Panc1 (cell line): ENCODE results near the gene SMIM22. TPM values are rescaled to one million over a fixed set of nuclear protein-coding genes. Genes with fewer than 3 reads are reported as not detected.

Experiments
- ATAC-seq: fragments of 200-7000 bp; cut with Tn5 transposase; 2 replicates; pipeline ENCODE4 v1.9.1; 2020; ENCODE audit warnings: mild to moderate bottlenecking, moderate library complexity
- BruUV-seq: library from RNA; stranded (reverse); fragments of 400-500 nt; replicated peaks from 2 replicates; lab custom pipeline; 2021; lab: Mats Ljungman, UMichigan
- CTCF ChIA-PET: fragments of 300-600 bp; sonication (Branson Sonifier 250); formaldehyde crosslinking; loops from one replicate; lab custom pipeline; 2022; ENCODE audit warnings: antibody characterized with exemption; lab: Charles Lee
- POLR2A ChIA-PET: fragments of 300-600 bp; sonication (Branson Sonifier 250); formaldehyde crosslinking; loops from one replicate; lab custom pipeline; 2022; ENCODE audit warnings: antibody characterized with exemption; lab: Charles Lee
- DNase-seq: peaks from one replicate; pipeline ENCODE4 v3.0.0-alpha.2; 2010; ENCODE audit warnings: low read depth, low spot score
- H3K27ac ChIP-seq: 2 replicates; pipeline ENCODE4 v1.5.1; 2011; ENCODE audit warnings: mild to moderate bottlenecking, low read length, inconsistent platforms
- H3K27me3 ChIP-seq: fragments of 200-500 bp; sonication (Bioruptor generic); 2 replicates; pipeline ENCODE4 v1.6.0; 2014; ENCODE audit warnings: low read length, inconsistent platforms; ENCODE audit not compliant: control insufficient read depth, insufficient read depth
- H3K36me3 ChIP-seq: fragments of 200-500 bp; sonication (Bioruptor generic); 2 replicates; pipeline ENCODE4 v1.5.1; 2014; ENCODE audit warnings: inconsistent platforms, mild to moderate bottlenecking, low read length, moderate library complexity; ENCODE audit not compliant: control insufficient read depth, insufficient read depth
- H3K4me1 ChIP-seq: 2 replicates; pipeline ENCODE4 v1.5.1; 2011; ENCODE audit warnings: inconsistent platforms, mild to moderate bottlenecking, low read length, moderate library complexity; ENCODE audit not compliant: control insufficient read depth, insufficient read depth
- H3K4me3 ChIP-seq, 2 experiments: 2 replicates each; pipeline ENCODE4 v1.5.1; 2011 to 2012; ENCODE audit warnings: low read depth in 2 of 2, low read length in 2 of 2, mild to moderate bottlenecking in 2 of 2, inconsistent platforms in 1 of 2, moderate library complexity in 1 of 2
- H3K9me3 ChIP-seq: fragments of 200-500 bp; sonication (Bioruptor generic); 2 replicates; pipeline ENCODE4 v1.5.1; 2014; ENCODE audit warnings: low read depth, mild to moderate bottlenecking, inconsistent platforms, low read length, moderate library complexity; ENCODE audit not compliant: control insufficient read depth, insufficient read depth
- CTCF ChIP-seq: fragments of 450-650 bp; IDR thresholded peaks from 2 replicates; pipeline ENCODE4 v1.5.1; 2017; ENCODE audit warnings: mild to moderate bottlenecking
- POLR2AphosphoS5 ChIP-seq: IDR thresholded peaks from 2 replicates; pipeline ENCODE4 v1.6.1; 2012; ENCODE audit warnings: mild to moderate bottlenecking, low read depth, low read length, moderate library complexity
- REST ChIP-seq, 2 experiments: IDR thresholded peaks; 2 replicates each; pipeline ENCODE4 v1.6.1; 2011 to 2012; ENCODE audit warnings: low read depth in 2 of 2, control low read depth in 1 of 2, low read length in 1 of 2, mild to moderate bottlenecking in 1 of 2, moderate library complexity in 1 of 2; ENCODE audit not compliant: insufficient read depth in 1 of 2
- SIN3A ChIP-seq: IDR thresholded peaks from 2 replicates; pipeline ENCODE4 v1.6.1; 2012; ENCODE audit warnings: low read depth, mild to moderate bottlenecking, low read length, moderate library complexity, borderline replicate concordance; ENCODE audit not compliant: insufficient read depth
- TCF7L2 ChIP-seq: IDR thresholded peaks from 2 replicates; pipeline ENCODE4 v1.6.1; 2011; ENCODE audit warnings: mild to moderate bottlenecking, low read depth, low read length, inconsistent platforms
- in situ Hi-C: cut with HindIII; loops from 2 replicates; pipeline ENCODE4 v1.10.0; 2016; ENCODE audit warnings: low sequenced_read_pairs, low pct_unique_long_range_greater_than_20kb
- intact Hi-C: fragments of 100-400 bp; cut with micrococcal nuclease; formaldehyde crosslinking; loops from one replicate; pipeline ENCODE4 v1.10.0; 2022; ENCODE audit not compliant: unreplicated experiment
- total RNA-seq: library from RNA; stranded (reverse); gene quantifications from one replicate; pipeline ENCODE4 v1.2.1, GENCODE V29; 2021; ENCODE audit not compliant: unreplicated experiment

Gene SMIM22
- total RNA-seq, 1 experiment from 2014 or later = not detected

GRCh38 chr16:4840984-4841383 lies 45.8 kb downstream of the SMIM22 start:
- intact Hi-C loops = loop anchor here (10.0 kb wide), 1 partner anchor 114 kb away; the partner anchor contains the start of gene SEC14L5
- Histone ChIP-seq H3K27me3 (no peaks in the 10 kb centered on the region), H3K4me3 (no peak overlapping the region), H3K9me3 (no peaks in the 10 kb centered on the region), H3K27ac (no peak overlapping the region), H3K36me3 (peaks cover 41% of the 10 kb centered on the region), H3K4me1 (peaks cover 11% of the 10 kb centered on the region)
- POLR2A ChIA-PET = no interaction called here
- no TSS peak for BruUV-seq
- in situ Hi-C loops = no loop called here
- CTCF ChIA-PET = no interaction called here
- TF ChIP-seq TCF7L2 (no peak), POLR2AphosphoS5 (no peak), SIN3A (no peak), REST (IDR thresholded peaks at IDR 0.05; ENCODE audit: insufficient read depth in 1 of 2, low read depth in 2 of 2, low read length in 1 of 2) (no peak), CTCF (no peak)
- no peak for DNase-seq
- no peak for ATAC-seq

Other genes starting within 250 kb of the SMIM22 start
- gene C16orf96, start 239.0 kb upstream of the SMIM22 start, total RNA-seq = 0.15 TPM
- 29.9 TPM for gene UBALD1, start 180.5 kb upstream of the SMIM22 start, total RNA-seq
- gene MGRN1, start 170.5 kb upstream of the SMIM22 start, total RNA-seq = 59.7 TPM
- gene NUDT16L1, start 101.8 kb upstream of the SMIM22 start, total RNA-seq = 42.9 TPM
- 26.6 TPM for gene ANKS3, start 61.1 kb upstream of the SMIM22 start, total RNA-seq
- gene DNAAF8, start 60.8 kb upstream of the SMIM22 start, total RNA-seq = 2.3 TPM
- gene ZNF500, start 28.2 kb upstream of the SMIM22 start, total RNA-seq = 25.8 TPM
- not detected for gene SEPTIN12, start 7.0 kb upstream of the SMIM22 start, total RNA-seq
- 31.9 TPM for gene ROGDI, start 7.3 kb downstream of the SMIM22 start, total RNA-seq
- 111 TPM for gene GLYR1, start 51.9 kb downstream of the SMIM22 start, total RNA-seq
- 63.1 TPM for gene UBN1, start 52.1 kb downstream of the SMIM22 start, total RNA-seq
- gene PPL, start 141.8 kb downstream of the SMIM22 start, total RNA-seq = 89.4 TPM
- gene SEC14L5, start 163.0 kb downstream of the SMIM22 start, total RNA-seq = 0.26 TPM
- 19.2 TPM for gene NAGPA, start 238.6 kb downstream of the SMIM22 start, total RNA-seq